Cardiac muscle cell (in vitro differentiated cells and primary cell): ENCODE results near the gene LRRC4. TPM values are rescaled to one million over a fixed set of nuclear protein-coding genes. Genes with fewer than 3 reads are reported as not detected.

Experiments used
- DNase-seq, 2 donors: peaks; one replicate each; pipeline versions ENCODE4 v3.0.0 to v3.0.0-alpha.2; 2010 to 2017; ENCODE audit warnings: low read depth in 1 of 2, low spot score in 1 of 2
- H3K27ac ChIP-seq: fragments of 200-600 bp; sonication (generic); 2 replicates; pipeline ENCODE4 v1.5.1; 2016
- H3K27me3 ChIP-seq: fragments of 200-600 bp; sonication (generic); 2 replicates; pipeline ENCODE4 v1.6.0; 2016; ENCODE audit warnings: control low read depth
- H3K36me3 ChIP-seq: fragments of 200-600 bp; sonication (generic); 2 replicates; pipeline ENCODE4 v1.5.1; 2016; ENCODE audit warnings: control low read depth
- H3K4me1 ChIP-seq: fragments of 200-600 bp; sonication (generic); 2 replicates; pipeline ENCODE4 v1.8.1; 2017; ENCODE audit warnings: low read depth, mild to moderate bottlenecking, mixed run types
- H3K4me3 ChIP-seq: fragments of 200-600 bp; sonication (generic); 2 replicates; pipeline ENCODE4 v1.5.1; 2016; ENCODE audit warnings: mild to moderate bottlenecking
- H3K9me3 ChIP-seq: fragments of 200-600 bp; sonication (generic); 2 replicates; pipeline ENCODE4 v1.5.1; 2017; ENCODE audit warnings: low read depth, mild to moderate bottlenecking, control low read depth
- CTCF ChIP-seq: IDR thresholded peaks from 2 replicates; pipeline ENCODE4 v1.5.1; 2012; ENCODE audit warnings: low read depth, mild to moderate bottlenecking, low read length
- polyA plus RNA-seq: library from polyadenylated mRNA; unstranded; fragments of >200 nt; fragmentation: Nextera tagmentation; extraction: Ambion mirVana; gene quantifications from 2 replicates; pipeline ENCODE4 v1.2.1, GENCODE V29; 2016
- total RNA-seq: library from RNA; depleted of rRNA; stranded (reverse); fragments of >200 nt; gene quantifications from 2 replicates; pipeline ENCODE4 v1.2.3, GENCODE V29; 2016

LRRC4 gene
- total RNA-seq (8.3 and 9.3 TPM in 2 replicates), polyA plus RNA-seq (2.9 TPM in 2 replicates)

GRCh38 chr7:128030654-128031611 is at the start of gene LRRC4:
TSS of gene LRRC4 (minus strand) at chr7:128031437. CDS start at chr7:128030640, 797 bp downstream.
- Histone ChIP-seq H3K36me3 (no peaks in the 10 kb centered on the region), H3K9me3 (no peaks in the 10 kb centered on the region), H3K27me3 (peaks cover 16% of the 10 kb centered on the region), H3K4me3 (peak within 1 kb of the TSS; percentile 84), H3K4me1 (peaks cover 20% of the 10 kb centered on the region), H3K27ac (no peak within 1 kb of the TSS)
- DNase-seq: peak; percentile 61 to 72
- TF ChIP-seq CTCF: peak; percentile 16

GRCh38 chr7:128080169-128080568 is 48.9 kb upstream of the LRRC4 start:
- no peak overlapping the region for H3K4me3 ChIP-seq
- no peak for DNase-seq
- H3K27ac ChIP-seq: no peak overlapping the region
- TF ChIP-seq CTCF: no peak
- no peaks in the 10 kb centered on the region for H3K4me1 ChIP-seq
- H3K27me3 ChIP-seq: no peaks in the 10 kb centered on the region
- no peaks in the 10 kb centered on the region for H3K36me3 ChIP-seq
- H3K9me3 ChIP-seq: no peaks in the 10 kb centered on the region

GRCh38 chr7:128078309-128078708 is 47.1 kb upstream of the LRRC4 start:
- Histone ChIP-seq H3K27me3 (no peaks in the 10 kb centered on the region), H3K36me3 (no peaks in the 10 kb centered on the region), H3K27ac (no peak overlapping the region), H3K4me3 (no peak overlapping the region), H3K9me3 (no peaks in the 10 kb centered on the region), H3K4me1 (no peaks in the 10 kb centered on the region)
- no peak for DNase-seq
- TF ChIP-seq CTCF: no peak

GRCh38 chr7:128076796-128077271 is 45.6 kb upstream of the LRRC4 start:
- H3K4me3 ChIP-seq: no peak overlapping the region
- no peaks in the 10 kb centered on the region for H3K4me1 ChIP-seq
- H3K36me3 ChIP-seq: no peaks in the 10 kb centered on the region
- DNase-seq: peak in 1 of 2 donors; percentile 36
- H3K27ac ChIP-seq: no peak overlapping the region
- H3K27me3 ChIP-seq: no peaks in the 10 kb centered on the region
- TF ChIP-seq CTCF: no peak
- H3K9me3 ChIP-seq: no peaks in the 10 kb centered on the region

- no peak overlapping the region for H3K4me3 ChIP-seq
- DNase-seq: no peak
- no peaks in the 10 kb centered on the region for H3K9me3 ChIP-seq
- no peaks in the 10 kb centered on the region for H3K27me3 ChIP-seq
- no peaks in the 10 kb centered on the region for H3K36me3 ChIP-seq
- no peaks in the 10 kb centered on the region for H3K4me1 ChIP-seq
- no peak for TF ChIP-seq CTCF
- no peak overlapping the region for H3K27ac ChIP-seq
These were observed 45.1 kb upstream of the LRRC4 start for GRCh38 chr7:128076196-128076795.
